HL-60/S4 treated with phorbol 12-myristate 13-acetate at 8.2 ng/mL for 4 days and 3 days (cell line): ENCODE data around the gene MAN1B1.

Experiments
- in situ Hi-C: fragments of 300-500 bp; cut with MboI; formaldehyde crosslinking; loops from 2 replicates; pipeline ENCODE4 v1.15.0; 2022; ENCODE audit warnings: low sequenced_read_pairs

The MAN1B1 gene

DNA sequence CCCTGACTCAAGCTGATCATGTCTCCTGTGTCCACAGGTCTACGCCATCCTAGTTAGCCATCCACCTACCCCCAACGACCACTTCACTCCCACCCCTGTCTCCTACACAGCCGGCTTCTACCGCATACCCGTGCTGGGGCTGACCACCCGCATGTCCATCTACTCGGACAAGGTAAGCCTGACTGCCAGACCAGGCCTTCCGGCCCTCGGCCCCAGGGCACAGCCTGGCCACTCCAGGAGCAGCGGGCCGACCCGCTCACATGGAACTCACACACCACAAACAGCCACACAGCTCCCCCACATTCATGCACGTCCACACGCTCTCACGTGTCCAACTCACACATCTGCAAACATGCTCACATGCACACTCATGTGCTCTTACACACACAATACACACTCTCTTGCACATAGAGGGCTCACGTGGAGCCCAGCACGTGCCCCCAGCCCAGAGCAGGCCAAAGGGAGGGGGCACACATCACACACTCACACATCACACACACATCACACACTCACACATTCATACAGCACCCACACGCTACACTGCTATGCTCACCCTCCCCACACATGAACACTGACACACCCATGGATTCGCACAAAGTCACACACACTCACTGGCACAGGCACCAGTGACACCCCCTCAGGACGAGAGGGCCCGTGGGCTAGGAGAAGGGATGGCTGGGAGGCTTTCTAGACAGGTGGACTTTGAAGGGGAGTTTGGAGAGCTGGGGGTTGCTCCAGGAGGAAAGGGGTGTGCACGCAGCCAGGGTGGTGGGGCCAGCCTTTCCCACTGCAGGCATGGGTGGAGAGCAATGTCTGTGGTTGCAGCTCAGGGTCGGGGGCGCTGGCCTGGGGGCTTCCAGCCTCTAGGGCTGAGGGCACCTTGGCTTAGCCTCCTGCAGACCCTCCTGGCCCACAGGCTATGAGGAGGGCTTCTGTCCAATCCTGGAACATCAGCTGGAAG is 55.5 kb downstream of the MAN1B1 start:
- in situ Hi-C loops, result no loop called here

DNA sequence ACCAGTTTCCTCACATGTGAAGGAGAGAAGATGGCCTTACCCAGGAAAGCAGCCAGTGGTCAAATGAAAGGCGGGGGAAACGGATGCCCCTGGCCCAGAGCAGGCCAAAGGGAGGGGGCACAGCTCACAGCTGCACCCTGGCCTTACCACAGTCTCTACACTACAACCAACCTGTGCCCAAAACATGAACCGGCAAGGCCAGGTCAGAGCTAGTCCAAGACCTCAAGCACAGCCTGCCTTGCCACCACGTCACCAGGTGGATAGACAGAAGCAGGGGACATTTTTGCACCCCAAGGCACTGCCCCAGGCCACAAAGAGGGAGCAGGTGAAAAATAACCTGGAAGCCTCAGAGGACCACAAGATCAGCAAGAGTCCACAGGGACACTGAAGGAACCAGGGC is 56.7 kb downstream of the MAN1B1 start:
- in situ Hi-C loops, result no loop called here

DNA sequence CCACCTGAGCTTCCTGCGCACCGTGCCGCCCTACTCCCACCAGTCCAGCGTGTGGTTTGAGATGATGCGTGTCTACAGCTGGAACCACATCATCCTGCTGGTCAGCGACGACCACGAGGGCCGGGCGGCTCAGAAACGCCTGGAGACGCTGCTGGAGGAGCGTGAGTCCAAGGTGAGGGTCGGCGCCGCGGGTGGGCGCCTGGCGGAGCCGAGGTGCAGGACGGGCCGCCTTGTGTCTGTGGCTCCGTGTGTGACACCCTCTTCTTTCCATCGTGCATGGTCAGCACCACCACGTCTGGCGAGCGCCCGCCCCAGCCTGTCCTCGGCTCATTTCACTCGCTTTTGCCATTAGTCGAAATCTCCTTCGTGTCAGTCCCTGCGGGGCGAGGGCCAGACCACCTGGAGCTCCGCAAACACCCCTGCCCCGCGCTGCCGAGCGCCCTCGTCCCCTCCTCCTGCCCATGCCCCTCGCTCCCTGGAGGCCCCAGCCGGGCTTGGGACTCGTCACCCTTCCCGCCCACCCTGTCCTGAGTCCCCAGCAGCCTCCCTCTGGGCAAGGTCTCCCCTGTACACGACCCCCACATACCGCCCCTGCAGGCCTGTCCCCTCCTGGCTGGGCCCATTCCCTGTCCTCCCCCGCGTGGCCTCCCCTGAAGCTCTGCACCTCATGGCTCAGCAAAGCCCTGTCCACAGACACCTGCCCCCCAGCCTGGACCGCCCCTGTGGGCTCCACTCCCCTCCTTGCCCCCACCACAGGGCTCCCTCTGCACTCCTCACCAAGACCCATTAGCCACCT is 59.1 kb downstream of the MAN1B1 start:
- in situ Hi-C loops, result no loop called here

- in situ Hi-C loops, result no loop called here
Observed at GRCh38 chr9:137146527-137146918, 59.7 kb downstream of the MAN1B1 start.

DNA sequence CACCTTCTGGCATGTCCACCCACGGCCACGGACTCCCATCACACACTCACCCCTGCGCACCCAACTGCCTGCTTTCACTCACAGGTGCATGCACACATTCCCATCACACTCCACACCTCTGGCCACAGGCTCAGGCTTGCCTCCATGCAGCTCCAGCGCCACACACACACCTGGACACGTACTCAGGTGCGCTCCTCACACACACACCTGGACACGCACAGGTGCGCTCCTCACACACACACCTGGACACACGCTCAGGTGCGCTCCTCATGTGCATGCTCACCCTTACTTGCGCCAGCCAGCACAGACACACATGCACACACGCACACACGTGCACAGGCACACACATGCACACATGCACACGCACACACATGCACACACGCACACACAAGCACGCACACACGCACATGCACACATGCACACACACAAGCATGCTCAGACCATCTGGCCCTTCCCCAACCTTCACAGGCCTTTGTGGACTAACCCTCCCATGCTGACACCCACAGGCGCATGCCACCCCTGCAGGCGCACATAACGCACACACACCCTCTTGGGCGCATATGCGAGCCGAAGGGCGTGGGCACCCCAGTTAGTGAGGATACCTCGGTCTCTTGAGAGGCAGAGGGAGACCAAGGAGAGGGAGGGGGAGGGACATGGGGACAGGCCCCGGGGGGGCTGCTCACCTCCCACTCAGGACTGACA is 60.5 kb downstream of the MAN1B1 start:
- in situ Hi-C loops, result no loop called here

- in situ Hi-C loops, result no loop called here
Observed at GRCh38 chr9:137147793-137148160, 61.0 kb downstream of the MAN1B1 start.

GRCh38 chr9:137148242-137148641 is 61.5 kb downstream of the MAN1B1 start:
- in situ Hi-C loops, result no loop called here

GRCh38 chr9:137148661-137149060 is 61.9 kb downstream of the MAN1B1 start:
- in situ Hi-C loops, result no loop called here

- in situ Hi-C loops, result no loop called here
Observed at GRCh38 chr9:137149363-137149762, 62.6 kb downstream of the MAN1B1 start.

- in situ Hi-C loops, result no loop called here
Observed at GRCh38 chr9:137149942-137150616, 63.3 kb downstream of the MAN1B1 start.

DNA sequence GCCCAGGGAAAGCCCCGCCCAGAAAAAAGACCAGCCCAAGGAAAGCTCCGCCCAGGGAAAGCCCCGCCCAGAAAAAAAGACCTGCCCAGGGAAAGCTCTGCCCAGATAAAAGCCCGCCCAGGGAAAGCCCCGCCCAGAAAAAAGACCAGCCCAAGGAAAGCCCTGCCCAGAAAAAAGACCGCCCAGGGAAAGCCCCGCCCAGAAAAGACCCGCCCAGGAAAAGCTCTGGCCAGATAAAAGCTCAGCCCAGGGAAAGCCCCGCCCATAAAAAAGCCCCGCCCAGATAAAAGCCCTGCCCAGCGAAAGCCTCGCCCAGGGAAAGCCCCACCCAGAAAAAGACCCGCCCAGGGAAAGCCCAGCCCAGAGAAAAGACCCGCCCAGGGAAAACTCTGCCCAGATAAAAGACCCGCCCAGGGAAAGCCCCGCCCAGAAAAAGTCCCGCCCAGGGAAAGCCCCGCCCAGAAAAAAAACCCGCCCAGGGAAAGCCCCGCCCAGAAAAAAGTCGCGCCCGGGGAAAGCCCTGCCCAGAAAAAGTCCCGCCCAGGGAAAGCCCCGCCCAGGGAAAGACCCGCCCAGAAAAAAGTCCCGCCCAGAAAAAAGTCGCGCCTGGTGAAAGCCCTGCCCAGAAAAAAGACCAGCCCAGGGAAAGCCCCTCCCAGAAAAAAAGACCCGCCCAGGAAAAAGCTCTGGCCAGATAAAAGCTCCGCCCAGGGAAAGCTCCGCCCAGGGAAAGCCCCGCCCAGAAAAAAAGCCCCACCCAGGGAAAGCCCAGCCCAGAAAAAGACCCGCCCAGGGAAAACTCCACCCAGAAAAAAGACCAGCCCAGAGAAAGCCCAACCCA is 64.1 kb downstream of the MAN1B1 start:
- in situ Hi-C loops, result no loop called here

GRCh38 chr9:137152844-137153405 is 66.1 kb downstream of the MAN1B1 start:
- in situ Hi-C loops, result no loop called here

- in situ Hi-C loops, result no loop called here
Observed at GRCh38 chr9:137156567-137157375, 70.0 kb downstream of the MAN1B1 start.

GRCh38 chr9:137157618-137158415 is 71.0 kb downstream of the MAN1B1 start:
- in situ Hi-C loops, result no loop called here

DNA sequence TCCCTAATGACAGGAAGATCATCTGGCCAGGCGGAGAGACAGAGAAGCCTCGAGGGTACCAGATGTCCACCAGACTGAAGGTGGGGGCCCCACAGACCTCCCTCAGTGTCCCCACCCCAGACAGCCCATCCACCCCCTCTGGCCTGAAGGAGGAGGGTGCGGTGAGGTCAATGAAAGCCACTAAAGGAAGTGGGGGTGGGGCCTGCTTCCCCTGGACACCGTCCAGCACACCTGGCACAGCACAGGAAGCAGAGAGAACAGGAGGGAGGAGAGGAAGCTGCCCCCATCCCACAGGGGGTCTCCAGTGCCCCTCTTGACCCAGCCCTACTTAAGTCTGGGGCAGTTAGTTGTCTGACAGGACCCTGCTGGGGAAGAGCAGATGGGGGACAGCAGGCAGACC is 71.8 kb downstream of the MAN1B1 start:
- in situ Hi-C loops, result no loop called here
